ENCODE measurements around the gene SEC31A.
A peak's percentile ranks its signal among the peaks of the same experiment; 100 is the strongest.

SEC31A gene

GRCh38 chr4:82780170-82780751 is 110.7 kb downstream of the SEC31A start:
- Histone ChIP-seq H3K27me3 (ENCODE audit: insufficient read depth, low read length) (no peaks in the 10 kb centered on the region), H2AFZ (ENCODE audit: low read length) (no peak overlapping the region), H3K4me1 (ENCODE audit: insufficient read depth, low read length, severe bottlenecking) (peaks cover 25% of the 10 kb centered on the region), H3K4me3 (ENCODE audit: low read depth, low read length, poor library complexity, severe bottlenecking) (no peak overlapping the region), H3K9ac (ENCODE audit: low read length) (no peak overlapping the region), H3F3A (ENCODE audit: insufficient read depth, low read length) (no peaks in the 10 kb centered on the region), H3K36me3 (ENCODE audit: insufficient read depth, low read length) (no peaks in the 10 kb centered on the region), H4K20me1 (ENCODE audit: insufficient read depth, low read length) (no peaks in the 10 kb centered on the region), H3K4me2 (ENCODE audit: low read length) (no peak overlapping the region), H3K9me3 (ENCODE audit: low read length) (no peaks in the 10 kb centered on the region), H3K9me2 (ENCODE audit: low read depth, low read length) (no peaks in the 10 kb centered on the region), H3K79me2 (ENCODE audit: insufficient read depth, low read length) (no peaks in the 10 kb centered on the region), H3K27ac (ENCODE audit: low read depth, low read length, poor library complexity, severe bottlenecking) (peak overlapping the region; percentile 22)
- TF ChIP-seq EZH2 (IDR thresholded peaks at IDR 0.05; ENCODE audit: borderline replicate concordance, low read length) (no peak), CTCF (IDR thresholded peaks at IDR 0.05; ENCODE audit: low read length) (no peak)

- no peaks in the 10 kb centered on the region for H3K27me3 ChIP-seq (ENCODE audit: insufficient read depth, low read length)
- no peaks in the 10 kb centered on the region for H3F3A ChIP-seq (ENCODE audit: insufficient read depth, low read length)
- H3K9me3 ChIP-seq (ENCODE audit: low read length) = no peaks in the 10 kb centered on the region
- no peaks in the 10 kb centered on the region for H3K36me3 ChIP-seq (ENCODE audit: insufficient read depth, low read length)
- H3K27ac ChIP-seq (ENCODE audit: low read depth, low read length, poor library complexity, severe bottlenecking) = no peak overlapping the region
- H4K20me1 ChIP-seq (ENCODE audit: insufficient read depth, low read length) = no peaks in the 10 kb centered on the region
- H3K9ac ChIP-seq (ENCODE audit: low read length) = no peak overlapping the region
- H3K4me2 ChIP-seq (ENCODE audit: low read length) = no peak overlapping the region
- no peaks in the 10 kb centered on the region for H3K79me2 ChIP-seq (ENCODE audit: insufficient read depth, low read length)
- no peak overlapping the region for H3K4me3 ChIP-seq (ENCODE audit: low read depth, low read length, poor library complexity, severe bottlenecking)
- TF ChIP-seq CTCF (IDR thresholded peaks at IDR 0.05; ENCODE audit: low read length) = no peak
- TF ChIP-seq EZH2 (IDR thresholded peaks at IDR 0.05; ENCODE audit: borderline replicate concordance, low read length) = no peak
- H3K4me1 ChIP-seq (ENCODE audit: insufficient read depth, low read length, severe bottlenecking) = peaks cover 20% of the 10 kb centered on the region
- no peaks in the 10 kb centered on the region for H3K9me2 ChIP-seq (ENCODE audit: low read depth, low read length)
- H2AFZ ChIP-seq (ENCODE audit: low read length) = no peak overlapping the region
These were observed 111.9 kb downstream of the SEC31A start for GRCh38 chr4:82779032-82779431.

GRCh38 chr4:82777857-82778525 is 113.0 kb downstream of the SEC31A start:
- H3K9me2 ChIP-seq (ENCODE audit: low read depth, low read length) = no peaks in the 10 kb centered on the region
- no peaks in the 10 kb centered on the region for H3K9me3 ChIP-seq (ENCODE audit: low read length)
- no peaks in the 10 kb centered on the region for H4K20me1 ChIP-seq (ENCODE audit: insufficient read depth, low read length)
- no peak overlapping the region for H3K4me2 ChIP-seq (ENCODE audit: low read length)
- H2AFZ ChIP-seq (ENCODE audit: low read length) = no peak overlapping the region
- TF ChIP-seq EZH2 (IDR thresholded peaks at IDR 0.05; ENCODE audit: borderline replicate concordance, low read length) (no peak), CTCF (IDR thresholded peaks at IDR 0.05; ENCODE audit: low read length) (no peak)
- H3K9ac ChIP-seq (ENCODE audit: low read length) = no peak overlapping the region
- H3K36me3 ChIP-seq (ENCODE audit: insufficient read depth, low read length) = no peaks in the 10 kb centered on the region
- H3K79me2 ChIP-seq (ENCODE audit: insufficient read depth, low read length) = no peaks in the 10 kb centered on the region
- H3K4me3 ChIP-seq (ENCODE audit: low read depth, low read length, poor library complexity, severe bottlenecking) = no peak overlapping the region
- H3K27me3 ChIP-seq (ENCODE audit: insufficient read depth, low read length) = no peaks in the 10 kb centered on the region
- H3K4me1 ChIP-seq (ENCODE audit: insufficient read depth, low read length, severe bottlenecking) = peaks cover 20% of the 10 kb centered on the region
- H3F3A ChIP-seq (ENCODE audit: insufficient read depth, low read length) = no peaks in the 10 kb centered on the region
- no peak overlapping the region for H3K27ac ChIP-seq (ENCODE audit: low read depth, low read length, poor library complexity, severe bottlenecking)

Data from OCI-LY1 (cell line).